WTC11 (cell line): Measurements from ENCODE around the gene TM9SF1. TPM values are rescaled to one million over a fixed set of nuclear protein-coding genes. Genes with fewer than 3 reads are reported as not detected.

Experiments
- ATAC-seq: fragments of 200-7000 bp; cut with Tn5 transposase; 2 replicates; pipeline ENCODE4 v1.10.0; 2021; ENCODE audit warnings: mild to moderate bottlenecking, moderate library complexity
- CTCF ChIA-PET: fragments of 300-600 bp; sonication (Branson Sonifier 250); formaldehyde crosslinking; loops from one replicate; lab custom pipeline; 2021; ENCODE audit warnings: antibody characterized with exemption; lab: Charles Lee
- POLR2A ChIA-PET: fragments of 350-600 bp; sonication (Branson Sonifier 250); formaldehyde crosslinking; loops from one replicate; lab custom pipeline; 2021; ENCODE audit warnings: antibody characterized with exemption; lab: Charles Lee
- DNase-seq: peaks from one replicate; pipeline ENCODE4 v3.0.0; 2021; ENCODE audit warnings: low spot score
- H3K27ac Mint-ChIP-seq: 2 replicates; pipeline ENCODE4 v1.8.0; 2021; ENCODE audit warnings: mixed read lengths
- H3K27me3 Mint-ChIP-seq: 2 replicates; pipeline ENCODE4 v1.8.0; 2021; ENCODE audit warnings: low read depth, mild to moderate bottlenecking, moderate library complexity, mixed read lengths
- H3K36me3 Mint-ChIP-seq: 2 replicates; pipeline ENCODE4 v1.8.0; 2021; ENCODE audit warnings: mixed read lengths
- H3K4me1 Mint-ChIP-seq: 2 replicates; pipeline ENCODE4 v1.8.0; 2022; ENCODE audit warnings: mixed read lengths
- H3K4me3 Mint-ChIP-seq: 2 replicates; pipeline ENCODE4 v1.8.0; 2021; ENCODE audit warnings: mild to moderate bottlenecking, moderate library complexity, mixed read lengths
- H3K9me3 Mint-ChIP-seq: 2 replicates; pipeline ENCODE4 v1.8.0; 2021; ENCODE audit warnings: mixed read lengths
- CDX4 ChIP-seq: fragments of 250-450 bp; sonication (Bioruptor Pico); IDR thresholded peaks from 2 replicates; pipeline ENCODE4 v1.9.0; 2021; ENCODE audit warnings: moderate library complexity, mild to moderate bottlenecking, inconsistent platforms, borderline replicate concordance
- ELF4 ChIP-seq: sonication (generic); formaldehyde crosslinking; IDR thresholded peaks from 2 replicates; pipeline ENCODE4 v1.8.1; 2022; ENCODE audit warnings: low read depth, mild to moderate bottlenecking, moderate library complexity, missing genetic modification reagents
- EMX1 ChIP-seq: fragments of 250-450 bp; sonication (Bioruptor Pico); IDR thresholded peaks from 2 replicates; pipeline ENCODE4 v1.8.0; 2021; ENCODE audit warnings: mild to moderate bottlenecking
- FOXK1 ChIP-seq: sonication (generic); formaldehyde crosslinking; IDR thresholded peaks from 2 replicates; pipeline ENCODE4 v1.8.0; 2022; ENCODE audit warnings: mild to moderate bottlenecking, moderate library complexity, missing genetic modification reagents
- IRF1 ChIP-seq: sonication (generic); formaldehyde crosslinking; IDR thresholded peaks from 2 replicates; pipeline ENCODE4 v1.8.0; 2023; ENCODE audit warnings: missing genetic modification reagents
- JAZF1 ChIP-seq: fragments of 250-450 bp; sonication (Bioruptor Pico); IDR thresholded peaks from 2 replicates; pipeline ENCODE4 v1.9.0; 2021; ENCODE audit warnings: moderate library complexity, mild to moderate bottlenecking, inconsistent platforms
- PRRX2 ChIP-seq: fragments of 250-450 bp; sonication (Bioruptor Pico); IDR thresholded peaks from 2 replicates; pipeline ENCODE4 v1.8.0; 2021; ENCODE audit warnings: mild to moderate bottlenecking
- USF2 ChIP-seq: sonication (generic); formaldehyde crosslinking; IDR thresholded peaks from 2 replicates; pipeline ENCODE4 v1.8.1; 2023; ENCODE audit warnings: mild to moderate bottlenecking, missing genetic modification reagents, moderate library complexity
- ZNF121 ChIP-seq: sonication (generic); formaldehyde crosslinking; IDR thresholded peaks from 2 replicates; pipeline ENCODE4 v1.8.0; 2023; ENCODE audit warnings: missing genetic modification reagents
- ZNF532 ChIP-seq: fragments of 250-450 bp; sonication (Bioruptor Pico); IDR thresholded peaks from 2 replicates; pipeline ENCODE4 v1.9.0; 2021; ENCODE audit warnings: mild to moderate bottlenecking, borderline replicate concordance
- total RNA-seq: library from RNA; stranded (reverse); gene quantifications from 3 replicates; pipeline ENCODE4 v1.2.3, GENCODE V29; 2021
- TF ChIP-seq, protein P1 (sequence below): sonication (generic); formaldehyde crosslinking; IDR thresholded peaks from 2 replicates; pipeline ENCODE4 v1.8.1; 2023; ENCODE audit warnings: mild to moderate bottlenecking, missing genetic modification reagents
- TF ChIP-seq, protein P2 (sequence below): sonication (generic); formaldehyde crosslinking; IDR thresholded peaks from 2 replicates; pipeline ENCODE4 v1.8.0; 2022; ENCODE audit warnings: mild to moderate bottlenecking, missing genetic modification reagents
- TF ChIP-seq, protein P3 (sequence below): fragments of 250-450 bp; sonication (Bioruptor Pico); IDR thresholded peaks from 2 replicates; pipeline ENCODE4 v1.8.0; 2021; ENCODE audit warnings: mild to moderate bottlenecking

TM9SF1 gene
- total RNA-seq, 1 experiment from 2014 or later: 27.9 TPM

DNA sequence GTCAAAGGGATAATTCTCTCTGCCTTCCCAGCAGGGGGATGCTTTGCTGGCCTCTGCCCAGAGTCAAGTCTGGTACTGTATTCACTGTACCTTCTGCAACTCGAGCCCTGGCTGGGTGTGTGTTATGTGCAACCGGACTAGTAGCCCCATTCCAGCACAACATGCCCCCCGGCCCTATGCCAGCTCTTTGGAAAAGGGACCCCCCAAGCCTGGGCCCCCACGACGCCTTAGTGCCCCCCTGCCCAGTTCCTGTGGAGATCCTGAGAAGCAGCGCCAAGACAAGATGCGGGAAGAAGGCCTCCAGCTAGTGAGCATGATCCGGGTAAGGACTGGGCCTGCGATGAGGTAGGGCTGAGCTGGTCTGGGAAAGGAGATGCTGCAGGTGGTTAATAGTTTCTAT lies 44.7 kb downstream of the TM9SF1 start (continued):
- TF ChIP-seq ZNF532: no peak
- no peak for TF ChIP-seq ELF4 (CRISPR knock-in tag)
- TF ChIP-seq EMX1 (CRISPR knock-in tag): no peak

DNA sequence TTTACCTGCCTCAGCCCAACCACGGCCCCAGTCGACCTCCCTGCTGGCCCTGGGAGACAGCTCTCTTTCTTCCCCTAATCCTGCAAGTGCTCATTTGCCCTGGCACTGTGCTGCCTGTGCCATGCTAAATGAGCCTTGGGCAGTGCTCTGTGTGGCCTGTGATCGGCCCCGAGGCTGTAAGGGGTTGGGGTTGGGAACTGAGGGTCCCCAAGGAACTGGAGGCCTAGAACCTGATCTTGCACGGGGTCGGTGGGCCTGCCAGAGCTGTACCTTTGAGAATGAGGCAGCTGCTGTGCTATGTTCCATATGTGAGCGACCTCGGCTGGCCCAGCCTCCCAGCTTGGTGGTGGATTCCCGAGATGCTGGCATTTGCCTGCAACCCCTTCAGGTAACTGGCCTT lies 45.2 kb downstream of the TM9SF1 start:
- CTCF ChIA-PET: interaction anchor here (0.7 to 4.1 kb wide), 3 partner anchors 11 to 42 kb away, joined by 3 to 19 read pairs (median 4); partner anchors contain the start of genes IPO4 and IRF9
- H3K27ac Mint-ChIP-seq: no peak overlapping the region
- ATAC-seq: no peak
- POLR2A ChIA-PET: interaction anchor here (1.7 kb wide), 1 partner anchor 11 kb away, joined by 4 read pairs; the partner anchor contains the start of gene IRF9
- H3K27me3 Mint-ChIP-seq: no peaks in the 10 kb centered on the region
- peaks cover 21% of the 10 kb centered on the region for H3K4me1 Mint-ChIP-seq
- TF ChIP-seq ZNF121 (CRISPR knock-in tag): no peak
- H3K36me3 Mint-ChIP-seq: peaks cover 43% of the 10 kb centered on the region
- DNase-seq: no peak
- H3K9me3 Mint-ChIP-seq: no peaks in the 10 kb centered on the region
- H3K4me3 Mint-ChIP-seq: no peak overlapping the region

DNA sequence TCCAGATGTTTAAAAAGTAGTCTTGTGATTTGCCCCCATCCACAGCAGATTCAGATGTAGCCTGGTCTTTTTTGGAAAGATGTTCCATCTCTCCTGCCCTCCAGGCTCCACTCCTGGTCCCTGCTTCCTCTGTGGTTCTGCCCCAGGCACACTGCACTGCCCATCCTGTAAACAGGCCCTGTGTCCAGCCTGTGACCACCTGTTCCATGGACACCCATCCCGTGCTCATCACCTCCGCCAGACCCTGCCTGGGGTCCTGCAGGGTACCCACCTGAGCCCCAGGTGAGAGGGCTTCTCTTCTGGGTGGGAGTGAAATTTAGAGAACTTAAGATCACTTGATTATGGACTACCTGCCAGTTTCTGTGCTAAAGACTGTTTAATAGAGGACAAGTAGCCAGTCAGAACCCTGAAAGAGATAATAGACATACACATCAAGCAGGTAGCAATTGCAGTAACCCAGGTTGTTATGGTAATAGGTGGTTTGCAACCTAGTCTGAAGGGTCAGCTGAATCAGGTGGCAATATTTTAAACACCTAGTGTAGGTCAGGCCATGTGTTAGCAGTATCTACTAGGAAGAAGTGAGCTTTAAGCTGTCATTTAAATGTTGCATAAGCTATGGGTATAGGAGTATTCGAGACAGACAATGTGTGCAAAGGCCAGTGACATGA lies 45.8 kb downstream of the TM9SF1 start:
- DNase-seq: no peak
- Mint-ChIP-seq H3K9me3 (no peaks in the 10 kb centered on the region), H3K27me3 (no peaks in the 10 kb centered on the region), H3K36me3 (peaks cover 40% of the 10 kb centered on the region), H3K4me1 (peaks cover 21% of the 10 kb centered on the region), H3K27ac (no peak overlapping the region), H3K4me3 (peak overlapping the region; percentile 99)
- ATAC-seq: no peak
- TF ChIP-seq JAZF1 (CRISPR knock-in tag) (no peak), IRF1 (CRISPR knock-in tag) (no peak), ZNF121 (CRISPR knock-in tag) (no peak), FOXK1 (CRISPR knock-in tag) (no peak), CDX4 (no peak), ZNF532 (no peak), USF2 (CRISPR knock-in tag) (no peak), PRRX2 (CRISPR knock-in tag) (no peak)
- TF ChIP-seq, protein P1, sequence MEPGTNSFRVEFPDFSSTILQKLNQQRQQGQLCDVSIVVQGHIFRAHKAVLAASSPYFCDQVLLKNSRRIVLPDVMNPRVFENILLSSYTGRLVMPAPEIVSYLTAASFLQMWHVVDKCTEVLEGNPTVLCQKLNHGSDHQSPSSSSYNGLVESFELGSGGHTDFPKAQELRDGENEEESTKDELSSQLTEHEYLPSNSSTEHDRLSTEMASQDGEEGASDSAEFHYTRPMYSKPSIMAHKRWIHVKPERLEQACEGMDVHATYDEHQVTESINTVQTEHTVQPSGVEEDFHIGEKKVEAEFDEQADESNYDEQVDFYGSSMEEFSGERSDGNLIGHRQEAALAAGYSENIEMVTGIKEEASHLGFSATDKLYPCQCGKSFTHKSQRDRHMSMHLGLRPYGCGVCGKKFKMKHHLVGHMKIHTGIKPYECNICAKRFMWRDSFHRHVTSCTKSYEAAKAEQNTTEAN (CRISPR knock-in tag): no peak
- TF ChIP-seq, protein P2, sequence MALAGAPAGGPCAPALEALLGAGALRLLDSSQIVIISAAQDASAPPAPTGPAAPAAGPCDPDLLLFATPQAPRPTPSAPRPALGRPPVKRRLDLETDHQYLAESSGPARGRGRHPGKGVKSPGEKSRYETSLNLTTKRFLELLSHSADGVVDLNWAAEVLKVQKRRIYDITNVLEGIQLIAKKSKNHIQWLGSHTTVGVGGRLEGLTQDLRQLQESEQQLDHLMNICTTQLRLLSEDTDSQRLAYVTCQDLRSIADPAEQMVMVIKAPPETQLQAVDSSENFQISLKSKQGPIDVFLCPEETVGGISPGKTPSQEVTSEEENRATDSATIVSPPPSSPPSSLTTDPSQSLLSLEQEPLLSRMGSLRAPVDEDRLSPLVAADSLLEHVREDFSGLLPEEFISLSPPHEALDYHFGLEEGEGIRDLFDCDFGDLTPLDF (CRISPR knock-in tag): no peak
- TF ChIP-seq, protein P3, sequence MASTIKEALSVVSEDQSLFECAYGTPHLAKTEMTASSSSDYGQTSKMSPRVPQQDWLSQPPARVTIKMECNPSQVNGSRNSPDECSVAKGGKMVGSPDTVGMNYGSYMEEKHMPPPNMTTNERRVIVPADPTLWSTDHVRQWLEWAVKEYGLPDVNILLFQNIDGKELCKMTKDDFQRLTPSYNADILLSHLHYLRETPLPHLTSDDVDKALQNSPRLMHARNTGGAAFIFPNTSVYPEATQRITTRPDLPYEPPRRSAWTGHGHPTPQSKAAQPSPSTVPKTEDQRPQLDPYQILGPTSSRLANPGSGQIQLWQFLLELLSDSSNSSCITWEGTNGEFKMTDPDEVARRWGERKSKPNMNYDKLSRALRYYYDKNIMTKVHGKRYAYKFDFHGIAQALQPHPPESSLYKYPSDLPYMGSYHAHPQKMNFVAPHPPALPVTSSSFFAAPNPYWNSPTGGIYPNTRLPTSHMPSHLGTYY (CRISPR knock-in tag): no peak
- ChIA-PET POLR2A (interaction anchor here (1.7 kb wide), 1 partner anchor 11 kb away, joined by 4 read pairs; the partner anchor contains the start of gene IRF9), CTCF (interaction anchor here (3.4 to 4.1 kb wide), 3 partner anchors 11 to 41 kb away, joined by 19 to 55 read pairs (median 20); partner anchors contain the start of gene IRF9)
